Keratinocyte (primary cell): ENCODE data around the gene MGAT4A.

ENCODE experiments used
- CTCF ChIP-seq, 3 experiments: IDR thresholded peaks in 1 of 3; conservative IDR thresholded peaks in 1 of 3; optimal IDR thresholded peaks in 1 of 3; 2 replicates in 2 of 3; 3 replicates in 1 of 3; pipeline versions ENCODE3 to v1.5.1; 2011; ENCODE audit warnings: low read length in 3 of 3, mild to moderate bottlenecking in 3 of 3, moderate library complexity in 2 of 3, control low read depth in 1 of 3, inconsistent platforms in 1 of 3; ENCODE audit not compliant: insufficient read depth in 2 of 3; ENCODE audit errors: extremely low read depth in 1 of 3
- EZH2 ChIP-seq: IDR thresholded peaks from one replicate; pipeline ENCODE4 v1.6.1; 2012; ENCODE audit warnings: inconsistent platforms, mild to moderate bottlenecking, low read length, moderate library complexity

- no peak for TF ChIP-seq CTCF (optimal IDR thresholded peaks at IDR 0.05 in 1 of 3, IDR thresholded peaks at IDR 0.05 in 1 of 3, conservative IDR thresholded peaks at IDR 0.05 in 1 of 3; ENCODE audit: extremely low read depth in 1 of 3, insufficient read depth in 2 of 3, low read length in 3 of 3)
- no peak for TF ChIP-seq EZH2
Measured at GRCh38 chr2:98706591-98706990, 24.3 kb downstream of the MGAT4A start.
